ENCODE results near the gene LDHAL6B. TPM values are rescaled to one million over a fixed set of nuclear protein-coding genes. Genes with fewer than 3 reads are reported as not detected.

Gene LDHAL6B
- total RNA-seq, 4 donors from 2014 or later = not detected

GRCh38 chr15:59194639-59195325 is 11.9 kb upstream of the LDHAL6B start:
- TF ChIP-seq CTCF (IDR thresholded peaks at IDR 0.05; ENCODE audit: low read depth) = no peak

- TF ChIP-seq CTCF (IDR thresholded peaks at IDR 0.05; ENCODE audit: low read depth) = no peak
These were observed 10.2 kb upstream of the LDHAL6B start for GRCh38 chr15:59196416-59196815.

GRCh38 chr15:59197454-59197853 is 9.2 kb upstream of the LDHAL6B start:
- no peak for TF ChIP-seq CTCF (IDR thresholded peaks at IDR 0.05; ENCODE audit: low read depth)

GRCh38 chr15:59199626-59200465 is 6.8 kb upstream of the LDHAL6B start:
- TF ChIP-seq CTCF (IDR thresholded peaks at IDR 0.05; ENCODE audit: low read depth) = no peak

GRCh38 chr15:59200560-59200959 is 6.1 kb upstream of the LDHAL6B start:
- TF ChIP-seq CTCF (IDR thresholded peaks at IDR 0.05; ENCODE audit: low read depth) = no peak

- no peak for TF ChIP-seq CTCF (IDR thresholded peaks at IDR 0.05; ENCODE audit: low read depth)
These were observed 3.6 kb upstream of the LDHAL6B start for GRCh38 chr15:59203008-59203407.

GRCh38 chr15:59203657-59204056 is 3.0 kb upstream of the LDHAL6B start:
- TF ChIP-seq CTCF (IDR thresholded peaks at IDR 0.05; ENCODE audit: low read depth) = no peak

Data from subcutaneous adipose tissue (tissue), 4 donors.